GM18867 (cell line): ENCODE measurements around the gene AHCYL1.

Experiments used
- ATAC-seq: cut with Tn5 transposase; IDR thresholded peaks from one replicate; pipeline ENCODE4 v1.9.1; 2021; ENCODE audit warnings: mild to moderate bottlenecking, moderate library complexity; ENCODE audit not compliant: unreplicated experiment

Gene AHCYL1

GRCh38 chr1:110034451-110035235 is 50.1 kb downstream of the AHCYL1 start, which contains the start of gene STRIP1:
TSS of gene STRIP1 (plus strand) at chr1:110034624. CDS start at chr1:110034638, 14 bp downstream.
- ATAC-seq: peak; percentile 90

- no peak for ATAC-seq
These were observed 50.7 kb downstream of the AHCYL1 start for GRCh38 chr1:110035236-110035752.

- ATAC-seq: no peak
These were observed 53.7 kb downstream of the AHCYL1 start for GRCh38 chr1:110038271-110038670.

- no peak for ATAC-seq
These were observed 55.1 kb downstream of the AHCYL1 start for GRCh38 chr1:110039641-110040040.

- ATAC-seq: no peak
These were observed 56.0 kb downstream of the AHCYL1 start for GRCh38 chr1:110040548-110040947.

- no peak for ATAC-seq
These were observed 58.5 kb downstream of the AHCYL1 start for GRCh38 chr1:110043016-110043415.

- ATAC-seq: no peak
These were observed 62.9 kb downstream of the AHCYL1 start for GRCh38 chr1:110047463-110047862.

- no peak for ATAC-seq
These were observed 63.7 kb downstream of the AHCYL1 start for GRCh38 chr1:110048240-110048639.

GRCh38 chr1:110048923-110049601 is 64.5 kb downstream of the AHCYL1 start:
- no peak for ATAC-seq

- ATAC-seq: no peak
These were observed 65.4 kb downstream of the AHCYL1 start for GRCh38 chr1:110049801-110050601.

GRCh38 chr1:110050602-110051261 is 66.2 kb downstream of the AHCYL1 start:
- no peak for ATAC-seq

- no peak for ATAC-seq
These were observed 66.7 kb downstream of the AHCYL1 start for GRCh38 chr1:110051262-110051648.

GRCh38 chr1:110053552-110054428 is 69.2 kb downstream of the AHCYL1 start:
- no peak for ATAC-seq

- ATAC-seq: no peak
These were observed 71.1 kb downstream of the AHCYL1 start for GRCh38 chr1:110055493-110056284.

GRCh38 chr1:110056285-110056683 is 71.7 kb downstream of the AHCYL1 start:
- no peak for ATAC-seq

- no peak for ATAC-seq
These were observed 72.2 kb downstream of the AHCYL1 start for GRCh38 chr1:110056776-110057175.

GRCh38 chr1:110057963-110058518 is 73.5 kb downstream of the AHCYL1 start:
- ATAC-seq: no peak

- ATAC-seq: no peak
These were observed 74.0 kb downstream of the AHCYL1 start for GRCh38 chr1:110058591-110058990.
